ENCODE measurements around the gene ASB7. TPM values are rescaled to one million over a fixed set of nuclear protein-coding genes. Genes with fewer than 3 reads are reported as not detected.

The ASB7 gene
- total and polyA plus RNA-seq, 9 donors, result 6.3 to 9.6 (median 8.5) TPM

Other genes starting within 250 kb of the ASB7 start
- gene CERS3, start 73.6 kb upstream of the ASB7 start, total RNA-seq, result 0.58 TPM
- 1 to 10 TPM in 6 of 8 donors, under 1 TPM in 2; 0.48 to 4.0 (median 1.7) TPM for gene CERS3, start 73.6 kb upstream of the ASB7 start, polyA plus RNA-seq (ENCODE audit: insufficient read depth in 1 of 8, insufficient read length in 8 of 8, low replicate concordance in 1 of 8)
- gene LINS1, start 405 bp upstream of the ASB7 start, total RNA-seq, result 17.3 TPM
- 10 to 100 TPM; 11.3 to 17.3 (median 12.4) TPM for gene LINS1, start 405 bp upstream of the ASB7 start, polyA plus RNA-seq (ENCODE audit: insufficient read depth in 1 of 8, insufficient read length in 8 of 8, low replicate concordance in 1 of 8)